ENCODE measurements around the gene FAM120A.

GRCh38 chr9:93590609-93591234, 139.2 kb downstream of the FAM120A start:
- TF ChIP-seq CTCF (IDR thresholded peaks at IDR 0.05 in 4 of 5, conservative IDR thresholded peaks at IDR 0.05 in 1 of 5) (no peak), POLR2A (IDR thresholded peaks at IDR 0.05) (no peak)
